Spinal cord (tissue), 10 donors: ENCODE data around the gene RGS9. TPM values are rescaled to one million over a fixed set of nuclear protein-coding genes. Genes with fewer than 3 reads are reported as not detected.
A peak's percentile ranks its signal among the peaks of the same experiment; 100 is the strongest.

Source experiments
- DNase-seq, 6 donors: peaks; one replicate each; pipeline versions ENCODE4 v3.0.0 to v3.0.0-alpha.2; 2013 to 2015; ENCODE audit warnings: low spot score in 6 of 6, low read depth in 4 of 6
- H3K27ac ChIP-seq: one replicate; pipeline ENCODE4 v1.5.1; 2013; ENCODE audit warnings: low read depth, low read length, control low read depth
- H3K27me3 ChIP-seq: one replicate; pipeline ENCODE4 v1.6.1; 2013; ENCODE audit warnings: low read length; ENCODE audit not compliant: control insufficient read depth, insufficient read depth
- H3K36me3 ChIP-seq: one replicate; pipeline ENCODE4 v1.6.1; 2013; ENCODE audit warnings: low read length; ENCODE audit not compliant: control insufficient read depth, insufficient read depth
- H3K4me1 ChIP-seq: one replicate; pipeline ENCODE4 v1.6.1; 2013; ENCODE audit warnings: low read length; ENCODE audit not compliant: control insufficient read depth, insufficient read depth
- H3K4me3 ChIP-seq: one replicate; pipeline ENCODE4 v1.5.1; 2013; ENCODE audit warnings: low read depth, low read length, control low read depth
- H3K9me3 ChIP-seq: one replicate; pipeline ENCODE4 v1.6.1; 2013; ENCODE audit warnings: low read length; ENCODE audit not compliant: control insufficient read depth, insufficient read depth
- WGBS: methylation state at CpG from one replicate; pipeline ENCODE4 v1.1.5; 2013; ENCODE audit warnings: missing lambda C conversion rate; ENCODE audit not compliant: insufficient coverage; 5-methylcytosine and 5-hydroxymethylcytosine counted together
- polyA plus RNA-seq, 2 donors: library from polyadenylated mRNA; unstranded; fragments of 120-200 nt; gene quantifications; one replicate each; pipeline ENCODE4 v1.2.1, GENCODE V29; 2013; ENCODE audit not compliant: insufficient read length in 2 of 2
- total RNA-seq, 2 donors: library from RNA; depleted of rRNA in 1 of 2; stranded (reverse); fragments of 120-200 nt in 1 of 2; fragments of >200 nt in 1 of 2; gene quantifications; one replicate each; pipeline versions ENCODE4 v1.2.3 to v1.2.4, GENCODE V29; 2013 to 2014
- donor health status: healthy.

The RGS9 gene
- total and polyA plus RNA-seq, 4 donors = 19.1 to 42.4 (median 37.2) TPM

- Histone ChIP-seq H3K4me3 (no peak overlapping the region), H3K27me3 (no peaks in the 10 kb centered on the region), H3K4me1 (peaks cover 8% of the 10 kb centered on the region), H3K9me3 (no peaks in the 10 kb centered on the region), H3K27ac (no peak overlapping the region), H3K36me3 (no peaks in the 10 kb centered on the region)
- peak in 1 of 6 donors; percentile 83 for DNase-seq
- 76% methylated on average over 6 of the region's 13 CpGs for WGBS
Measured at GRCh38 chr17:65185668-65186382, 48.7 kb downstream of the RGS9 start.

- H3K4me1 ChIP-seq = no peaks in the 10 kb centered on the region
- no peak for DNase-seq
- H3K27me3 ChIP-seq = no peaks in the 10 kb centered on the region
- 43% methylated on average over 4 of the region's 6 CpGs for WGBS
- H3K4me3 ChIP-seq = no peak overlapping the region
- H3K36me3 ChIP-seq = peaks cover 3% of the 10 kb centered on the region
- H3K27ac ChIP-seq = no peak overlapping the region
- H3K9me3 ChIP-seq = no peaks in the 10 kb centered on the region
Measured at GRCh38 chr17:65190467-65191097, 53.4 kb downstream of the RGS9 start.

- Histone ChIP-seq H3K36me3 (peaks cover 7% of the 10 kb centered on the region), H3K4me3 (no peak overlapping the region), H3K4me1 (no peaks in the 10 kb centered on the region), H3K9me3 (no peaks in the 10 kb centered on the region), H3K27ac (no peak overlapping the region), H3K27me3 (no peaks in the 10 kb centered on the region)
- no peak for DNase-seq
- WGBS = 83% methylated on average over 5 of the region's 8 CpGs
Measured at GRCh38 chr17:65191811-65192740, 54.9 kb downstream of the RGS9 start.

GRCh38 chr17:65193305-65193704 is 56.1 kb downstream of the RGS9 start:
- Histone ChIP-seq H3K4me3 (no peak overlapping the region), H3K27ac (no peak overlapping the region), H3K4me1 (peaks cover 3% of the 10 kb centered on the region), H3K9me3 (no peaks in the 10 kb centered on the region), H3K27me3 (no peaks in the 10 kb centered on the region), H3K36me3 (peaks cover 11% of the 10 kb centered on the region)
- no peak for DNase-seq
- WGBS = 93% methylated on average over 2 of the region's 5 CpGs

- 77% methylated on average over 5 of the region's 9 CpGs for WGBS
- H3K4me3 ChIP-seq = no peak overlapping the region
- H3K27me3 ChIP-seq = no peaks in the 10 kb centered on the region
- peaks cover 11% of the 10 kb centered on the region for H3K36me3 ChIP-seq
- DNase-seq = no peak
- no peak overlapping the region for H3K27ac ChIP-seq
- peaks cover 3% of the 10 kb centered on the region for H3K4me1 ChIP-seq
- H3K9me3 ChIP-seq = no peaks in the 10 kb centered on the region
Measured at GRCh38 chr17:65193716-65194293, 56.6 kb downstream of the RGS9 start.

- H3K9me3 ChIP-seq = no peaks in the 10 kb centered on the region
- no peak overlapping the region for H3K27ac ChIP-seq
- WGBS = 88% methylated on average over 9 of the region's 9 CpGs
Measured at GRCh38 chr17:65194670-65195334, 57.6 kb downstream of the RGS9 start.

GRCh38 chr17:65195716-65196115 is 58.5 kb downstream of the RGS9 start:
- H3K9me3 ChIP-seq = no peaks in the 10 kb centered on the region
- H3K4me3 ChIP-seq = no peak overlapping the region
- DNase-seq = no peak
- H3K27me3 ChIP-seq = no peaks in the 10 kb centered on the region
- H3K4me1 ChIP-seq = peaks cover 3% of the 10 kb centered on the region
- WGBS = 76% methylated on average over 5 of the region's 7 CpGs
- no peak overlapping the region for H3K27ac ChIP-seq
- peaks cover 11% of the 10 kb centered on the region for H3K36me3 ChIP-seq

More at GRCh38 chr17:65194670-65195334, 57.6 kb downstream of the RGS9 start:
- H3K36me3 ChIP-seq = peaks cover 11% of the 10 kb centered on the region
- H3K4me3 ChIP-seq = no peak overlapping the region
- H3K4me1 ChIP-seq = peaks cover 3% of the 10 kb centered on the region
- no peak for DNase-seq
- H3K27me3 ChIP-seq = no peaks in the 10 kb centered on the region

GRCh38 chr17:65196617-65197016 is 59.4 kb downstream of the RGS9 start:
- Histone ChIP-seq H3K27me3 (no peaks in the 10 kb centered on the region), H3K4me3 (no peak overlapping the region), H3K27ac (no peak overlapping the region), H3K4me1 (peaks cover 3% of the 10 kb centered on the region), H3K36me3 (peaks cover 11% of the 10 kb centered on the region), H3K9me3 (no peaks in the 10 kb centered on the region)
- no peak for DNase-seq
- 61% methylated on average over 5 of the region's 5 CpGs for WGBS

GRCh38 chr17:65197201-65197600 is 60.0 kb downstream of the RGS9 start:
- H3K27me3 ChIP-seq = no peaks in the 10 kb centered on the region
- DNase-seq = peak in 1 of 6 donors; percentile 70
- 57% methylated on average over 3 of the region's 5 CpGs for WGBS
- H3K27ac ChIP-seq = no peak overlapping the region
- H3K36me3 ChIP-seq = peaks cover 13% of the 10 kb centered on the region
- no peaks in the 10 kb centered on the region for H3K9me3 ChIP-seq
- no peak overlapping the region for H3K4me3 ChIP-seq
- H3K4me1 ChIP-seq = peaks cover 3% of the 10 kb centered on the region
